HCT116 (cell line): ENCODE results near the gene MATR3. TPM values are rescaled to one million over a fixed set of nuclear protein-coding genes. Genes with fewer than 3 reads are reported as not detected.

Experiments
- ATAC-seq: fragments of 200-7000 bp; cut with Tn5 transposase; 2 replicates; pipeline ENCODE4 v1.9.1; 2020; ENCODE audit warnings: mild to moderate bottlenecking, moderate library complexity
- BruUV-seq: library from RNA; stranded (reverse); fragments of 400-500 nt; replicated peaks from 2 replicates; lab custom pipeline; 2021; lab: Mats Ljungman, UMichigan
- CTCF ChIA-PET: fragments of 300-600 bp; sonication (Branson Sonifier 250); formaldehyde crosslinking; loops from one replicate; lab custom pipeline; 2021; ENCODE audit warnings: antibody characterized with exemption; lab: Charles Lee
- POLR2A ChIA-PET: fragments of 300-600, 350-600 bp; sonication (Branson Sonifier 250); formaldehyde crosslinking; loops from one replicate; lab custom pipeline; 2021; ENCODE audit warnings: antibody characterized with exemption; lab: Charles Lee
- RAD21 ChIA-PET, 2 experiments: fragments of 300-600 bp; sonication (Branson Sonifier 250); formaldehyde crosslinking; loops; one replicate each; lab custom pipeline; 2023; ENCODE audit warnings: low total read pairs in 2 of 2; ENCODE audit not compliant: uncharacterized antibody in 2 of 2, unreplicated experiment in 2 of 2, low non-redundant PET in 1 of 2; lab: Charles Lee
- DNase-seq: peaks from one replicate; pipeline ENCODE4 v3.0.0-alpha.2; 2010; ENCODE audit warnings: low read depth, low spot score
- H2AFZ ChIP-seq: fragments of 200-600 bp; shearing (Covaris generic), sonication (generic); 2 replicates; pipeline ENCODE4 v1.6.1; 2017; ENCODE audit warnings: low read depth, mixed run types, mixed read lengths, antibody characterized with exemption, low read length; ENCODE audit not compliant: poor library complexity, severe bottlenecking
- H3K27ac ChIP-seq: 2 replicates; pipeline ENCODE4 v1.5.1; 2012; ENCODE audit warnings: low read depth, low read length
- H3K27me3 ChIP-seq: fragments of 200-600 bp; sonication (generic); 2 replicates; pipeline ENCODE4 v1.6.1; 2016; ENCODE audit warnings: mixed run types, low read length, mixed read lengths; ENCODE audit not compliant: insufficient read depth
- H3K36me3 ChIP-seq, 2 experiments: fragments of 200-500 bp in 1 of 2; fragments of 200-600 bp in 1 of 2; sonication (Bioruptor generic) in 1 of 2; sonication (generic) in 1 of 2; 2 replicates each; pipeline versions ENCODE4 v1.5.1 to v1.6.1; 2014 to 2016; ENCODE audit warnings: low read length in 2 of 2, inconsistent platforms in 1 of 2, mixed read lengths in 1 of 2, mixed run types in 1 of 2; ENCODE audit not compliant: insufficient read depth in 2 of 2, control insufficient read depth in 1 of 2
- H3K4me1 ChIP-seq, 2 experiments: fragments of 200-600 bp in 1 of 2; sonication (generic) in 1 of 2; 2 replicates each; pipeline versions ENCODE4 v1.5.1 to v1.6.1; 2012 to 2017; ENCODE audit warnings: low read length in 2 of 2, inconsistent platforms in 1 of 2, mild to moderate bottlenecking in 1 of 2, mixed read lengths in 1 of 2, mixed run types in 1 of 2, moderate library complexity in 1 of 2; ENCODE audit not compliant: insufficient read depth in 2 of 2, control insufficient read depth in 1 of 2
- H3K4me2 ChIP-seq: fragments of 200-600 bp; sonication (generic); 2 replicates; pipeline ENCODE4 v1.6.1; 2017; ENCODE audit warnings: mixed run types, low read length, mixed read lengths
- H3K4me3 ChIP-seq, 2 experiments: fragments of 200-600 bp in 1 of 2; sonication (generic) in 1 of 2; replicated peaks in 1 of 2; 2 replicates each; pipeline ENCODE4 v1.5.1; 2011 to 2016; ENCODE audit warnings: low read length in 2 of 2, control low read depth in 1 of 2, low read depth in 1 of 2, mild to moderate bottlenecking in 1 of 2, mixed read lengths in 1 of 2, mixed run types in 1 of 2
- H3K79me2 ChIP-seq: fragments of 200-600 bp; sonication (generic); 2 replicates; pipeline ENCODE4 v1.6.1; 2017; ENCODE audit warnings: mild to moderate bottlenecking, mixed run types, low read length, moderate library complexity, mixed read lengths; ENCODE audit not compliant: insufficient read depth
- H3K9ac ChIP-seq: fragments of 200-600 bp; sonication (generic); 2 replicates; pipeline ENCODE4 v1.6.1; 2016; ENCODE audit warnings: low read length, mixed read lengths
- H3K9me2 ChIP-seq: fragments of 200-600 bp; sonication (generic), shearing (Covaris generic); 2 replicates; pipeline ENCODE4 v1.6.1; 2017; ENCODE audit warnings: mixed run types, mild to moderate bottlenecking, moderate library complexity; ENCODE audit not compliant: insufficient read depth
- H3K9me3 ChIP-seq, 2 experiments: fragments of 200-500 bp in 1 of 2; fragments of 200-600 bp in 1 of 2; sonication (Bioruptor generic) in 1 of 2; sonication (generic) in 1 of 2; 2 replicates each; pipeline ENCODE4 v1.6.1; 2014 to 2017; ENCODE audit warnings: low read length in 2 of 2, mixed read lengths in 2 of 2, inconsistent platforms in 1 of 2, low read depth in 1 of 2, mild to moderate bottlenecking in 1 of 2, mixed run types in 1 of 2, moderate library complexity in 1 of 2; ENCODE audit not compliant: control insufficient read depth in 1 of 2, insufficient read depth in 1 of 2
- H4K20me1 ChIP-seq: fragments of 200-600 bp; sonication (generic), shearing (Covaris generic); 2 replicates; pipeline ENCODE4 v1.6.1; 2017; ENCODE audit warnings: mixed run types, mild to moderate bottlenecking, moderate library complexity; ENCODE audit not compliant: insufficient read depth
- CBX3 ChIP-seq: IDR thresholded peaks from 2 replicates; pipeline ENCODE4 v1.6.1; 2012; ENCODE audit warnings: low read depth
- EZH2 ChIP-seq: fragments of 200-600 bp; sonication (generic); IDR thresholded peaks from 2 replicates; pipeline ENCODE4 v1.6.1; 2017; ENCODE audit warnings: antibody characterized with exemption, mixed run types
- EZH2phosphoT487 ChIP-seq: fragments of 200-600 bp; IDR thresholded peaks from 2 replicates; pipeline ENCODE4 v1.6.1; 2018; ENCODE audit warnings: antibody characterized with exemption, borderline replicate concordance
- FOSL1 ChIP-seq: IDR thresholded peaks from 2 replicates; pipeline ENCODE4 v1.6.1; 2012; ENCODE audit warnings: low read depth
- JUND ChIP-seq: IDR thresholded peaks from 2 replicates; pipeline ENCODE4 v1.6.1; 2012
- POLR2A ChIP-seq: IDR thresholded peaks from 2 replicates; pipeline ENCODE4 v1.7.0; 2011; ENCODE audit warnings: borderline replicate concordance; ENCODE audit not compliant: insufficient read depth, insufficient read length; ENCODE audit errors: extremely low read depth
- POLR2AphosphoS5 ChIP-seq: IDR thresholded peaks from 2 replicates; pipeline ENCODE4 v1.6.1; 2011; ENCODE audit warnings: mild to moderate bottlenecking, low read depth, low read length, moderate library complexity
- SP1 ChIP-seq: IDR thresholded peaks from 2 replicates; pipeline ENCODE4 v1.6.1; 2012; ENCODE audit warnings: low read depth
- TCF7L2 ChIP-seq: IDR thresholded peaks from 2 replicates; pipeline ENCODE4 v1.7.0; 2011; ENCODE audit warnings: borderline replicate concordance, inconsistent platforms; ENCODE audit not compliant: insufficient read depth, insufficient read length; ENCODE audit errors: extremely low read depth
- intact Hi-C: fragments of 100-400 bp; cut with micrococcal nuclease; formaldehyde crosslinking; loops from 2 replicates; pipeline ENCODE4 v1.10.0; 2022
- total RNA-seq: library from RNA; stranded (reverse); gene quantifications from one replicate; pipeline ENCODE4 v1.2.1, GENCODE V29; 2021; ENCODE audit not compliant: unreplicated experiment
- TF ChIP-seq, protein P1 (sequence below): IDR thresholded peaks from 2 replicates; pipeline ENCODE4 v1.6.1; 2012
- TF ChIP-seq, protein P2 (sequence below): IDR thresholded peaks from 2 replicates; pipeline ENCODE4 v1.6.1; 2011; ENCODE audit warnings: mild to moderate bottlenecking, low read length, moderate library complexity; ENCODE audit not compliant: insufficient replicate concordance; ENCODE audit errors: extremely low read depth
- TF ChIP-seq, protein P3 (sequence below), 3 experiments: fragments of 200-600 bp in 1 of 3; sonication (generic) in 1 of 3; IDR thresholded peaks in 2 of 3; conservative IDR thresholded peaks in 1 of 3; 2 replicates each; pipeline ENCODE4 v1.5.1; 2012 to 2017; ENCODE audit warnings: low read depth in 2 of 3, low read length in 2 of 3, antibody characterized with exemption in 1 of 3, borderline replicate concordance in 1 of 3, control low read depth in 1 of 3, mild to moderate bottlenecking in 1 of 3, mixed read lengths in 1 of 3, mixed run types in 1 of 3, moderate library complexity in 1 of 3; ENCODE audit not compliant: insufficient read depth in 1 of 3

MATR3 gene
- total RNA-seq, 1 experiment from 2014 or later, result 123 TPM

GRCh38 chr5:139296198-139296597 lies 2.7 kb downstream of the MATR3 start:
- no peak for ATAC-seq
- Histone ChIP-seq H3K9me3 (no peaks in the 10 kb centered on the region), H3K4me2 (peak overlapping the region; percentile 20; the same call in 1 of the 2 replicates), H3K36me3 (peaks cover 0 to 6% of the 10 kb centered on the region in 2 experiments; a peak in 3 of 4 replicates), H3K79me2 (peaks cover 77% of the 10 kb centered on the region), H3K27ac (no peak overlapping the region), H4K20me1 (peaks cover 53% of the 10 kb centered on the region; the same call in 1 of the 2 replicates), H3K9me2 (no peaks in the 10 kb centered on the region), H3K4me3 (no peak overlapping the region)
- RAD21 ChIA-PET, result no interaction called here
- BruUV-seq, result no TSS peak
- DNase-seq, result no peak
- TF ChIP-seq, protein P1, sequence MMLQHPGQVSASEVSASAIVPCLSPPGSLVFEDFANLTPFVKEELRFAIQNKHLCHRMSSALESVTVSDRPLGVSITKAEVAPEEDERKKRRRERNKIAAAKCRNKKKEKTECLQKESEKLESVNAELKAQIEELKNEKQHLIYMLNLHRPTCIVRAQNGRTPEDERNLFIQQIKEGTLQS, result no peak
- TF ChIP-seq JUND (no peak), POLR2AphosphoS5 (no peak), CBX3 (no peak), TCF7L2 (no peak), EZH2 (no peak), FOSL1 (no peak), POLR2A (no peak), SP1 (no peak), EZH2phosphoT487 (no peak)
- TF ChIP-seq, protein P2, sequence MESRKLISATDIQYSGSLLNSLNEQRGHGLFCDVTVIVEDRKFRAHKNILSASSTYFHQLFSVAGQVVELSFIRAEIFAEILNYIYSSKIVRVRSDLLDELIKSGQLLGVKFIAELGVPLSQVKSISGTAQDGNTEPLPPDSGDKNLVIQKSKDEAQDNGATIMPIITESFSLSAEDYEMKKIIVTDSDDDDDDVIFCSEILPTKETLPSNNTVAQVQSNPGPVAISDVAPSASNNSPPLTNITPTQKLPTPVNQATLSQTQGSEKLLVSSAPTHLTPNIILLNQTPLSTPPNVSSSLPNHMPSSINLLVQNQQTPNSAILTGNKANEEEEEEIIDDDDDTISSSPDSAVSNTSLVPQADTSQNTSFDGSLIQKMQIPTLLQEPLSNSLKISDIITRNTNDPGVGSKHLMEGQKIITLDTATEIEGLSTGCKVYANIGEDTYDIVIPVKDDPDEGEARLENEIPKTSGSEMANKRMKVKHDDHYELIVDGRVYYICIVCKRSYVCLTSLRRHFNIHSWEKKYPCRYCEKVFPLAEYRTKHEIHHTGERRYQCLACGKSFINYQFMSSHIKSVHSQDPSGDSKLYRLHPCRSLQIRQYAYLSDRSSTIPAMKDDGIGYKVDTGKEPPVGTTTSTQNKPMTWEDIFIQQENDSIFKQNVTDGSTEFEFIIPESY, result no peak
- TF ChIP-seq, protein P3, sequence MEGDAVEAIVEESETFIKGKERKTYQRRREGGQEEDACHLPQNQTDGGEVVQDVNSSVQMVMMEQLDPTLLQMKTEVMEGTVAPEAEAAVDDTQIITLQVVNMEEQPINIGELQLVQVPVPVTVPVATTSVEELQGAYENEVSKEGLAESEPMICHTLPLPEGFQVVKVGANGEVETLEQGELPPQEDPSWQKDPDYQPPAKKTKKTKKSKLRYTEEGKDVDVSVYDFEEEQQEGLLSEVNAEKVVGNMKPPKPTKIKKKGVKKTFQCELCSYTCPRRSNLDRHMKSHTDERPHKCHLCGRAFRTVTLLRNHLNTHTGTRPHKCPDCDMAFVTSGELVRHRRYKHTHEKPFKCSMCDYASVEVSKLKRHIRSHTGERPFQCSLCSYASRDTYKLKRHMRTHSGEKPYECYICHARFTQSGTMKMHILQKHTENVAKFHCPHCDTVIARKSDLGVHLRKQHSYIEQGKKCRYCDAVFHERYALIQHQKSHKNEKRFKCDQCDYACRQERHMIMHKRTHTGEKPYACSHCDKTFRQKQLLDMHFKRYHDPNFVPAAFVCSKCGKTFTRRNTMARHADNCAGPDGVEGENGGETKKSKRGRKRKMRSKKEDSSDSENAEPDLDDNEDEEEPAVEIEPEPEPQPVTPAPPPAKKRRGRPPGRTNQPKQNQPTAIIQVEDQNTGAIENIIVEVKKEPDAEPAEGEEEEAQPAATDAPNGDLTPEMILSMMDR (IDR thresholded peaks at IDR 0.05 in 2 of 3, conservative IDR thresholded peaks at IDR 0.05 in 1 of 3; ENCODE audit: borderline replicate concordance in 1 of 3, insufficient read depth in 1 of 3, low read depth in 2 of 3, low read length in 2 of 3), result no peak
- TF ChIP-seq, all 23 proteins: peak for 0
- Histone ChIP-seq H2AFZ (no peak overlapping the region), H3K4me1 (peaks cover 27 to 51% of the 10 kb centered on the region in 2 experiments), H3K27me3 (no peaks in the 10 kb centered on the region), H3K9ac (no peak overlapping the region)
- ChIA-PET POLR2A (no interaction called here), CTCF (no interaction called here)
- intact Hi-C loops, result no loop called here
